ENCODE data around the gene OR2F1.
"Not testable (repeated sequence)": the region's sequence is repeated elsewhere in the genome, so short reads cannot be mapped to it uniquely, and the experiment has no call there.

The OR2F1 gene

DNA sequence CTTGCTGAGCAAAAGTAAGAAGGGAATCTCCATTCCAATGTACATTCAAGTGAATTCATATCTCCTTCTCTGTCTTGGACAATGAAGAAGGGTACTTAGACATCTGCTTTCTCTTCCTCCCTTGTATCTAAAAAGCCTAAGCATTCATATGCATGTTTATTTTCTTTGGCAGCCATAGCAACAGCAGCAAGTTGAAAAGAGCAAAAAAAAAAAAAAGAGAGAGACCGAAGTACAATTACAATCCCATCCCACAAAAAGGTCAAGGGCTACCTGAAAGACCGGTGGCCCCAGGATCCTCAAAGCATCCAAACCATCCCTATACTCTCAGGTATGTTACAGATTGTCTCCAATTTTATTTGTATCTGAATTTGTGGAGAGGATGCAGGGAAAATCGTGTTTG is 4.1 kb downstream of the OR2F1 start:
- no peak for DNase-seq

DNA sequence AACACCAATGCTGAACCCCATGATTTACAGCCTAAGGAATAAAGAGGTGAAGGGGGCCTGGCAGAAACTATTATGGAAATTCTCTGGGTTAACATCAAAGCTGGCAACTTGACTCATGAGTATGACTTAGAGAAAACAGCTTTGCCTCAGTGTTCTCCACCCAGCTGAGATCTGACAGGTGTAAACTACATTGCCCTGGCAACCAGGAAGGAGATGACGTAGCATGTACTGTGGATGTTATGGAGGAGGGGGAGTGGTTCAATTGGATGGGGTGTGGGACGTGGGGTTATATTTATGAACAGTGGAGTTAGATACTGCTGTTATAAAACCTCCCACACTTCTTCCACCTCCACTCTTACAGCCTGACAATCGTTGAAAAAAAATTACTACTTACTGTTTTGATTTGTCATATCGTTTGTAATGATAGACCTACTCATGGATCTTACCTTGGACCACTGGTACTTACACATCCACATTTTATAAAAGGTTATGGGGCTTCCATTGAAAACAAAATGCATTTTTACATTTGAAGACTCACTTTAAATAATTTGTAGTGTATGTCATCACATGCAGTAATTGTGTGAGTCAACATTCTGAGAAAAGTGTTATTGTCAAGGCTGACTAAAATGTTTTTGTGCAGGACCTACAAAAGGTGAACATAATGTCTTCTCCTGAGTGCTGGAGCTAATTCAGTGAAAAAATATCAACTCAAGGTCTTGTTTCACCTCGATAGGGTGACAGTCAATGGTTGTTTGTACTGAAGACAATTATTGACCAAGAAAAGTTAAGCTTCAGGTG is 6.4 kb downstream of the OR2F1 start:
- DNase-seq: no peak

DNA sequence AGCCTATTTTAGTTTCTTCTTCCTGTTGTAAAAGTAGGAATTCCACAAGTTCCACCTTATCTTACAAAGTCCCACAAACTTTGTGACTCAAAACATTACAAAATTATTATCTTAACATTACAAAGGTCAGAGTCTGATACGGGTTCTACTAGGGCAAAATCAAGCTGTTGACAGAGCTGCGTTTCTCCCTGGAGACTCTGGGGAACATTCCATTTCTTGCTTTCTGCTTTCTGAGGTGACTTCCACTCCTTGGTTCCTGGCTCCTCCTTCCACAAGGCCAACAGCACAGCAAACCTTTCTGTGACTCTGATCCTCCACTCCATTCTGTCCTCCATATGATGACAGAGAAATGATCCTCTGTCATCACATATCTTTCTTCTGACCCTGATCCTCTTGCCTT is 10.6 kb downstream of the OR2F1 start:
- no peak for DNase-seq

DNA sequence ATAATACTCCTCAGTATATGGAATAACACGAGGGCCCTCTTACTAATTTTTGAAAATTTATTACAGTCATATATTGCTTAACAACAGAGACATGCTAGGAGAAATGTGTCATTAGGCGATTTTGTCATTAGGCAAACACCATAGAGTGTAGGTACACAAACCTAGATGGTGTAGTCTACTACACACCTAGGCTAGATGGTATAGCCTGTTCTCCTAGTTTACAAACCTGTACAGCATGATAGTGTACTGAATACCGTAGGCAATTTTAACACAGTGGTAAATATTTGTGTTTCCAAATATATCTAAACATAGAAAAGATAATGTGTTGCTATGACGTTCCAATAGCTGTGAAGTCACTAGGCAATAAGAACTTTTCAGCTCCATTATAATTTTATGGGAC is 12.8 kb downstream of the OR2F1 start:
- no peak for DNase-seq

DNA sequence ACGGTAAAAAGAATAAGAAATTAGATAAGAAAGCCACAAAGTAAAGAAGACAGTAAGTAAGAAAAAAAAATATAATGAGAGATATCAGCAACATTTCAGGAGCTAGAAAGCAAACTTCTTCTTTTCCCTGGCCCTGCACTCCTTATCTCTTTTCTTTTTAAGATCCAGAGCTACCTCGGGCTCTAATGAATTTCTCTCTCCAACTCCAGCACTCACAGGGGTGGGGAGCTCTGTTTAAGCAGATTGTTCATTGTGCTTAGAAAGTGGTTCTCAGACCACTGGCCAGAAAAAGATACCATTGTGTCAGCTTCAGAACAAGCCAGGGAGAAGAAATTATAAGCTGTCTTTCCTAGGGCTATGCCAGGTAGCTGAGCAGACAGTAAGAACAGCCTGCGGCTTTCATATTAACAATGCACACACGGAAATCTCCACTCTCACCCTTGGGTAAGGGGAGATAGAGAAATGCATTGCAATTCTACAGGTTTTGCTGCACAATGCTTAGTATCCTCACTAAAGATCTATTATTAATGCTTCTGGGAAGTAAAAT is 19.3 kb downstream of the OR2F1 start:
- DNase-seq: no peak

DNA sequence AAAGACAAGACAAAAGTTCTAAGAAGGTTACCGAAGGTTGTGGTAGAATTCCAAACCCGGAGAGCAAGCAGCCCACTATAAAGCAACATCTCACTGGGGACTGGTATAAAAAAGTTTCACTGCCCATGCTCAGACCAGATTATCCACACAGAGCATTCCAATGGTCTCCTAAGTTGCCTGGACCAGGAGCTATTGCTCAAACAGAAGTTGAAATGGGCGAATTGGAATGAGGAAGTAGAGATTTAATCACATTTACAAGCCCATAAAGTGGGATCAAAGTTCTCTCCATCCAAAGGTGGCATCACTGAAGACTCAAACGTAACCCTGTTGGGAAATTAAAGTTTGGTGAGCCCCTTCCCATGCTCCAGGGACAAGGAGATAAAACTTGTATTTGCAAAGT is 19.8 kb downstream of the OR2F1 start:
- no peak for DNase-seq

DNA sequence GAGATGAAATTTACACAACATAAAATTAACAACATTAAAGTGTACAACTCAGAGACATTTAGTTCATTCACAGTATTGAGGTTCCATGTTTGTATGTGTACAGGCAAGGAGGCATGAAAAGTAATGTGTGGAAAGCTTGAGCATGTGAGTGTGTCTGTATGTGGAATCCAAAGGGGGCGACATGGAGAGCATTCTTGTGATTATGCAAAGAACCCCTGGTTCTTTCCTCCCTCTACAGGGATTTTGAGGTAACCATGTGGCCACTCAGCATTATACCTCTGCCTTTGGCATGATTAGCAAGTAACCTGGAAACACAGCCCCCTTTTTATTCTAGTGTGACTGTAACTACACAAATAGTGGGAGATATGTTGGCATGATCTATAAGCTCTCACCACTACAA is 21.0 kb downstream of the OR2F1 start:
- no peak for DNase-seq

DNA sequence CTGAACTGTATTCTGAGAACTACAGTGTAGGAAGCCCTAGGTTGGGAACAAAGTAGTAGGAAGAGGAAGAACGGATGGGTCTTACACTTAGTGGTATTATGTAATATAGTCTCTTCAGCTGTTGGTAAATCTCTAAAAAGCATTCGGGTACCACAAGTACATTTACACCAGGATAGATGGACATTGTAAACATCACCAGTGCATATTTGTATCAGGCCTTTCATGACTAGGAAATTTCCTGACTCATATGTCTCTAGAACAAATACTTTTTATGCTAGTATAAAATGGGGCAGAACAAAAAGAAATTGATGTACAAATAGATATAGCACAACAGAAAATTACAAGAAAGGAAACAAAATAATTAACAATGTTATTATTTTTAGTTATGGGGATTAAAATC is 23.9 kb downstream of the OR2F1 start:
- no peak for DNase-seq

DNA sequence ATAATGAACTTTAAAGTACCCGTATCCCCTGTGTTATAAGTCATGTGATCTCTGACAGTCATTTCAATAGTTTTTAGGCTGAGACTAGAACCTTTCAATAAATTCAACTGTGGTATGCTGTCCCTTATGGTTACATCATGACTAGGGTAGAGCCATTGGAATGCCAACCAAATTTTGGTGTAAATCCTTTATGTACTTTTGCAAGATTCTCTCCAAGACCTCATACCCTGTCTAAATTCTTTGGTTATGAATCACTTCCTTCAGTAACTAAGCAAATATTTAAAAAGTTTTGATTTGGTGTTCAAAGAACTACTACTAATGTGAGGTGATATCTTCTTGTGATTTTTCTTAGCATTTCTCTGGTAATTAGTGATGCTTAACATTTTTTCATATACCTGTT is 24.7 kb downstream of the OR2F1 start:
- no peak for DNase-seq

DNA sequence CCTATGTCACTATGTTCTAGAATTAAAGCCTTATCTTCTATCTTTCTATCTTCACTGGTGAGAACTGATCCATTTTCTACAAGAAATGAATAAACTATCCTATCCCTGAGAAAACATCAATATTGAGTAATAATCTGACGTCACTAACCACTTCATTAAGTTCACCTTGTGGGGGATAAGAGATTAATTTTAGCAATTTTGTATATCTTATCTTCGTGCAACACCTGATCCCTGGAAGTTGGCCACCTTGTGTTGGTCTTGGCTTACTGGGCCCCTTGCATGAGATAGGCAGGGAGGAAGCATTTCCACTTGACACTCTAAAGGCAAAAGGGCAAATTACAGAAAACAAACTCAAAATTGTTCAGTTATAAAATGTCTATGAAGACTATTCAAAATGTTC is 25.4 kb downstream of the OR2F1 start:
- no peak for DNase-seq

DNA sequence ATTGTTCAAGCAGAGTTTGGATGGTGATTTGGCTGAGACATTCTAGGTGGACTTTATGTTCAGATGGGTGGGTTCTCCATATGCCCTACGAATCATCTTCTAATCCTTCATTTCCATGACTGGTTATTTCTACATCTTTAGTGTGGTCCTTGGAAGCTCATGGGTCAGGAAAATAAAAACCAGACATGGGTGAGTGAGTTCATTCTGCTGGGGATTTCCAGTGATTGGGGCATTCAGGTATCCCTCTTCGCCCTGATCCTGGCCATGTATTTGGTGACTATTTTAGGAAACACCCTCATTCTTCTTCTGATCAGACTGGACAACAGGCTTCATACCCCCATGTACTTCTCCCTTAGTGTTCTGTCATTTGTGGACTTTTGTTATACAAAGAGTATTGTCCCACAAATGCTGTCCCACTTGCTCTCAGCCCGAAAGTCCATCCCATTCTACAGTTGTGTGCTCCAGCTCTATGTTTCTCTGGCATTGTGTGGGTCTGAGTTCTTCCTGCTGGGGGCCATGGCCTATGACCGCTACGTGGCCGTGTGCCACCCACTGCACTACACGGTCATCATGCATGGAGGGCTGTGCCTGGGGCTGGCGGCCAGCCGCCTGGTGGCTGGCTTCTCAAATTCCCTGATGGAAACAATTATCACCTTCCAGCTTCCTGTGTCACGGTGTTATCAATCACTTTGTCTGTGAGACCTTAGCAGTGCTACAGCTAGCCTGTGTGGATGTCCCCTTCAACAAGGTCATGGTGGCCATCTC is 26.3 kb downstream of the OR2F1 start:
- no peak for DNase-seq

DNA sequence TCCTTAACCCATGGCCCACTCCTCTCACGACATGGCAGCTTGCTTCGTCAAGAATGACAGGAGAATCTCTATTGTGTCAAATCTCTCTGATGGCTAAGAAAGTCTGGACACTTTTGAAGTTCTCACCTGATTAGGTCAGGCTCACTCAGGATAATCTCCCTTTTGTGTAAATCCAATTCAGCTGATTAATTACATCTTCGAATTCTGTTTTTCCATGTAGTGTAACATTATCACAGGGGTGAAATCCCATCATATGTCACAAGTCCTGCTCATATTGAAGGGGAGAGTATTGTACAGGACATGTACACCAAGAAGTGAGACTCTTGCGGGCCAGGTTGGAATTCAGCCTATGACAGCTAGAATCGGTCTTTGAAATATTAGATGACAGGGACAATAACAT is 29.3 kb downstream of the OR2F1 start:
- no peak for DNase-seq

DNA sequence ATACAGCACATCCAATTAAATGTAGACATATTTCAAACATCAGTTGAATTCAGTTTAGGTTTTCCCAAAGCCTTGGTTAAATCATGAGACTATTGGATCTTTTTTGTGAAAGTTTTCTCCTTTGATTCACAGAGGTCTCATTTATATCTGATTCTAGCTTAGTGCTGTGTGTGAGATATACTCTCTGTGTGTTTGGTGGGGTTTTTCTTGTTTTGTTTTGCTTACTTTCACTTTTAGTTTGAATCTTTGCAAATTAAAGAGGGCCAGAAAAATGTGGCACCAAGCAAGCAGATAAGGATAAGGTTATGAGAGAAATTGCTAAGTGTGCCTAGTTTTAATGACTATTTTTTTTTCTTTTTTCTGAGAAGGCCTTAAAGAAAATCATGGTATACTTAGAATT is 32.9 kb downstream of the OR2F1 start:
- DNase-seq: no peak

DNA sequence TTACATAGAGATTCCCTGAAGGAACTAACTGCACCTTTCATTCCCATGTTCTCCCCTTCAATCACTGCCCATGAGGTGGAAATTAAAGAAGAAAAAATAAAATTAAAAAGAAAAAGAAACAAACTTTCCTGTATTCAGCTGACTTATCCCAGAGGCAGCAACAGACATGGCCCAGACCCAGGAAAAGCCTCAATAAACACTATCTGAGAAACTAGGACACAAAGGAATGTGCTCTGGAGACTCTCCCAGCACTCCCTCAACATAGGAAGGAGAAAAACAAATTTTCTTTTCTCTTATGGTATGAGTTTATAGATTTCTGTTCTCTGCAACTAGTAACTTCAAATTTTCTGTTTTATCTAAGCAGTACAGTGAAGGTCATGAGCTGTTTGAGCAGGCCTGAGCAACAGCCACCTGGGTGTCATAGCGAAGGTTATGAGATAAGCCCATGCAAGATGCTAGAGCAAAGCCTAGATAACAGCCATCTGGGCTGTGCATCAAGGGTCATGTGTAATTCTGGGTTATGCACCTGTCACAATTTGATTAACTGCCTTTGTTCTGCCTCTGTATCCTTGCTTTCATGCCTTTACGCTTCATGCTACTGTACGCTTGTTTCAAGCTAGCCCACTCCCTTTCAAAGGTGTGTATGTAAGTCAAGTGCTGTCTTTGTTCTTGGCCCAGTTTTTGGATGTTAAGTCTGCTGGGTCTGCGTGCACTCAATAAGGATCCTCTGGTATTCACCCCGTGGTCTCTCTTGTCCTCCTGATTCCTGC is 34.5 kb downstream of the OR2F1 start:
- no peak for DNase-seq

DNA sequence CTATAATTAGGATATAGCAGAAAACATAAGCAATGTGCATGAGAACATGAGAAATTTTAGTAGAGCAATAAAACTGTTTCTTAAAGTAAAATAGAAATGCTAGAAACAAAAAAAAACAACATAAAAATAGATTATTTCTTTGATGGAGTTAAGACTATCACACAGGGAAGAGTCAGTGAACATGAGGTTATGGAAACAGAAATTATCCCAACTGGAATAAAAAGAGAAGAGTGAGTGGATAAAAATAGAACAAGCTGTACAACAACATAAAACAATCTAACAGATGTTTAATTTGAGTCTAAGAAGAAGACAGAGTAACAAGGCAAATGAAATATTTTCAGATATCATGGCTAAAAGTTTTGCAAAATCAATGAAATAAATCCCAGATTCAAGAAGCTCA is 38.0 kb downstream of the OR2F1 start:
- no peak for DNase-seq

DNA sequence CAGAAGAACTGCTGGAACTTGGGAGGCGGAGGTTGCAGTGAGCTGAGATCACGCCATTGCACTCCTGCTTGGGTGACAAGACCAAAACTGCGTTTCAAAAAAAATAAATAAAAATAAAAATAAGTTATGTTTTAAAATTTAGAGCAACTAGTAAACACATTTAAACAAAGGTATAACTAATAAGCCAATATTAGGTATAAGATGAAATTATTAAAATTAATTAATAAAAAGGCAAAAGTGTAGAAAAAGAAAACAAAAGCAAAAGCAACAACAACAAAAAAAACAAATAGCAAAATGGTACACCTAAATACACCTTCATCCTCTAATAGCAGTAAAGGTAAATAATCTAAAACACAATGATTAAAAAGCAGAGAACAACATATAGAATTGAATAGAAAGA is 39.3 kb downstream of the OR2F1 start:
- DNase-seq: no peak

DNA sequence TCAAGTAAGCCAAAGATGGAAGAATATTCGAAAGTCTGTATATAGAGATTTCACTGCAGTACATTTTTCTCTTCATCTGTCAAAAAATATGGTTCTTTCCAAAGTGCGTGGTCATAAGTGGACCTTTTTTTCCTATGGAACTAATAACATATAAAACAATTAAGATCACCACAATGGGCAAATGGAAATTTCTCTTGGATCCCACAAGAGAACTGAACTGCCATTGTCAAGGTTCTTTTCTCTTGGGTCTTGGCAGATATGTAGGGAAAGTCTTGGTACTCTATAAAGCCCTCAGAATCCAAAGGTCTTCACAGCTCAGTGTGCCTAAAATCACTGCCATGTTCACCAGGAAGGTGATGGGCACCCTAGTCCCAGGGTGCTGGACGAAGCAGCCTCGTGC is 45.4 kb downstream of the OR2F1 start, which contains the start of gene OR6B1:
Gene OR6B1, plus strand, starts transcription at position 301 of the 400 bp plus-strand sequence. CDS start 3,677 bp downstream, outside the sequence.
- DNase-seq: no peak

DNA sequence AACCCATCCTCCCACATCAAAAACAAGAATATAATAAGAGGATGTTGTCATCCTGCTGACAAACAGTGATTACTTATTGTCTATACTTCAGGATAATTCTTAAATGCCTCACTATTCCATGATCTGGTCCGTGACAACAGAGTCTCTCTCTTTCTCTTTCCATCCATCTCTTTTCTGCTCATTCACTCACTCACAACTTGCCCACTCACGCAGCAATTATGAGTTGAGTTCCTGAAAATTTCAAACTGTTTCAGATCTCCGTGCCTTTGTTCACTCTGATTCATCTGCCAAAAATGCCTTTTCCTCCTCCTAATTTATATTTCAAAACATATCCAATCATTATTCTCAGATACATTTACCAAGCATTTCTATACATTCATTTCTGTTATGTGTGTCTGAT is 46.9 kb downstream of the OR2F1 start:
- DNase-seq: no peak

DNA sequence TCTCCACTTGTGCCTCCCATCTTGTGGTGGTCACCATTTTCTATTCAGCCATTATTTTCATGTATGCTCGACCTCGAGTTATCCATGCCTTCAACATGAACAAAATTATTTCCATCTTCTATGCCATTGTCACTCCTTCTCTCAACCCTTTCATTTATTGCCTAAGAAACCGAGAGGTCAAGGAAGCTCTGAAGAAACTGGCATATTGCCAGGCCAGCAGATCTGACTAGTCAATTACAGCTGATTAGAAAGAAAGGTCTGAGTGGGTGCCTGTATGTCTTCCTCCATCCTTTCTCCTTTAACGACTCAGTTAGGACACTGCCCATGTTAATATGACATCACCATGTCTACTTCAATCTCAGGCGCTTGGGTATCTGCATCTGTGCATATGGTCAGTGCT is 50.1 kb downstream of the OR2F1 start:
- DNase-seq: no peak

DNA sequence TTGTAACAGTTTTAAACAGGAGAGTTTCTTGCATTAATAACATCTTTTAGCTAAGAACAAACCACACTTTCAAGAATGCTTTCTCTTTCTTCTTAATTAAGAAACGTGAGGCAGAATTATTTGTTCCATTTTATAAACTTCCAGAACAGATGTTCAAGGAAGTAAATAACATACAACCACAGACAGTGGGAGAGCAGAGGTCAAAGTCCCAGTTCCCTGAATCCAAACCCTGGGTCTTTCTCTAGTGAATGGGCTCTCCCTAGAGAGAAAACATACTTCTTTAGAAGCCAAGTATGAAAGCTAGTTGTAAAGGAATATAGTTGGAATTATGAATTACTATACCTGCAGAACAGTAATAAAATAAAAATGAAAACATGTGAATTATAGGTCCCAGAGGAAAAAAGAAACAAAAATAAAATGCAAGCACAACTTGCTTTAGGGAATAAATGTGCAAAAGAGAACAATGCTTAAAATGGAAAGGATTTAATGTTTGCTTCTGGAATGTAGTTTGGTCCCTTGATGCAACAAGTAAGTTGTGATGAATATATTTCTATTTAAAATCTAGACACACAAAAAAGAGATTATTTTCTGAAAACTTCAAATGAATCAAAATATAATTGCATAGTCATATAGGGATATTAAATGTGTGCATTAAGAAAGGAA is 51.5 kb downstream of the OR2F1 start:
- no peak for DNase-seq

DNA sequence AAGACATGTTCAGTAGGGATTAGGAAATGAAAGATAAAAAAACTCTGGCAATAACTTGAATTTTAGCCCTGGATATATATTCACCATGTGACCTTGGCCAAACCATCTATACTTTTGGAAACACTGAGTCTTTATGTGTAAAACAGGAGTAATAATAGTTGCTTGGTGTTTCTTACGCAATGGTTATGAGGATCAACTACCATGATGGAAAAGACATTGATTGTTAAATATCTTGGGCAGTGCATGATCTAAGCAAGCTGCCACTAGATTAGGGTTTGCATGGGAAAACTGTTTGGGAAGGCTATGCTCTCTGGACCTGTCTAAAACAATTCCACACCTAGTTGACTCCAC is 52.0 kb downstream of the OR2F1 start:
- no peak for DNase-seq

DNA sequence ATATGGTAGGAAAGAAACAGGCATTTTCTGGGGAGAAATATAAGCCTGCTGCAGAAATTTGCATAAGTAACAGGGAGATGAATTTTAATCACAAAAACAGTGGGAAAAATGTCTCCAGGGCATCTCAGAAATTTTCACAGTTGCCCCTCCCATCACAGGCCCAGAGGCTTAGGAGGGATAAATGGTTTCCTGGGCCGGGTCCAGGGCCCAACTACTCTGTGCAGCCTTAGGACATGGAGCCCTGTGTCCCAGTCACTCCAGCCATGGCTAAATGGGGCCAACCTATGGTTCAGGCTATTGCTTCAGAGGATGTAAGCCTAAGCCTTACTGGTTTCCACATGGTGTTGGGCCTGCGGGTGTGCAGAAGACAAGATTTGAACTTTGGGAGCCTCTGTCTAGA is 54.7 kb downstream of the OR2F1 start:
- no peak for DNase-seq

DNA sequence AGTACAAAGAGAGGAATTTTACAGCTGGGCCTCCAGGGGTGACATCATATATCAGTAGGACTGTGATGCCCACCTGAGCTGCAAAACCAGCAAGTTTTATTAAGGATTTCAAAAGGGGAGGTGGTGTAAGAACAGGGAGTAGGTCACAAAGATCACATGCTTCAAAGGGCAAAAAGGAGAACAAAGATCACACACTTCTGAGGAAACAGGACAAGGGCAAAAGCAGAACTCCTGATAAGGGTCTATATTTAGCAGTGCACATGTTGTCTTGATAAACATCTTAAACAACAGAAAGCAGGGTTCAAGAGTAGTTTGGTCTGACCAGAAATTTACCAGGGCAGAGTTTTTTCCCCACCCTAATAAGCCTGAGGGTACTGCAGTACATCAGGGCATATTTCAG is 55.4 kb downstream of the OR2F1 start:
- not testable (repeated sequence) for DNase-seq

Data from activated T-cell treated with anti-CD3 and anti-CD28 coated beads, Interleukin-2, amount 50 U/mL, for 48 hours (primary cell).